ENCODE measurements around the gene B4GALT2.

Gene B4GALT2

GRCh38 chr1:43986712-43987111 is 7.7 kb downstream of the B4GALT2 start:
- in situ Hi-C loops (cut with HindIII; ENCODE audit: low sequenced_read_pairs), result no loop called here
- peak; percentile 2 for TF ChIP-seq CTCF (IDR thresholded peaks at IDR 0.05; ENCODE audit: low read depth, low read length, missing control alignments)
- no peak overlapping the region for H3K4me3 ChIP-seq (ENCODE audit: low read depth, low read length)
- no peak for DNase-seq (ENCODE audit: low read depth)

- H3K4me3 ChIP-seq (ENCODE audit: low read depth, low read length), result no peak overlapping the region
- in situ Hi-C loops (cut with HindIII; ENCODE audit: low sequenced_read_pairs), result no loop called here
Measured at GRCh38 chr1:43987159-43987902, 8.3 kb downstream of the B4GALT2 start.

GRCh38 chr1:43990271-43991199 is 11.5 kb downstream of the B4GALT2 start:
- in situ Hi-C loops (cut with HindIII; ENCODE audit: low sequenced_read_pairs), result loop anchor here (5.0 kb wide), 1 partner anchor 228 kb away; no protein-coding TSS in a partner anchor
- H3K4me3 ChIP-seq (ENCODE audit: low read depth, low read length), result peak overlapping the region; percentile 52
- no peak for TF ChIP-seq CTCF (IDR thresholded peaks at IDR 0.05; ENCODE audit: low read depth, low read length, missing control alignments)
- DNase-seq (ENCODE audit: low read depth), result no peak

More at GRCh38 chr1:43987159-43987902, 8.3 kb downstream of the B4GALT2 start:
- TF ChIP-seq CTCF (IDR thresholded peaks at IDR 0.05; ENCODE audit: low read depth, low read length, missing control alignments), result no peak
- no peak for DNase-seq (ENCODE audit: low read depth)

- DNase-seq (ENCODE audit: low read depth), result no peak
- peak overlapping the region; percentile 52 for H3K4me3 ChIP-seq (ENCODE audit: low read depth, low read length)
- in situ Hi-C loops (cut with HindIII; ENCODE audit: low sequenced_read_pairs), result loop anchor here (5.0 kb wide), 1 partner anchor 229 kb away; no protein-coding TSS in a partner anchor
- TF ChIP-seq CTCF (IDR thresholded peaks at IDR 0.05; ENCODE audit: low read depth, low read length, missing control alignments), result no peak
Measured at GRCh38 chr1:43991200-43991475, 12.1 kb downstream of the B4GALT2 start.

- H3K4me3 ChIP-seq (ENCODE audit: low read depth, low read length), result peak within 1 kb of the TSS; percentile 52
- peak; percentile 15 for DNase-seq (ENCODE audit: low read depth)
- in situ Hi-C loops (cut with HindIII; ENCODE audit: low sequenced_read_pairs), result loop anchor here (5.0 kb wide), 1 partner anchor 229 kb away; no protein-coding TSS in a partner anchor
- no peak for TF ChIP-seq CTCF (IDR thresholded peaks at IDR 0.05; ENCODE audit: low read depth, low read length, missing control alignments)
Measured at GRCh38 chr1:43991476-43992231, 12.6 kb downstream of the B4GALT2 start, which contains the start of gene CCDC24. TSS of gene CCDC24 (plus strand) at chr1:43991599. CDS start at chr1:43991879, 280 bp downstream.
